ENCODE results near the gene TTLL11.

DNA sequence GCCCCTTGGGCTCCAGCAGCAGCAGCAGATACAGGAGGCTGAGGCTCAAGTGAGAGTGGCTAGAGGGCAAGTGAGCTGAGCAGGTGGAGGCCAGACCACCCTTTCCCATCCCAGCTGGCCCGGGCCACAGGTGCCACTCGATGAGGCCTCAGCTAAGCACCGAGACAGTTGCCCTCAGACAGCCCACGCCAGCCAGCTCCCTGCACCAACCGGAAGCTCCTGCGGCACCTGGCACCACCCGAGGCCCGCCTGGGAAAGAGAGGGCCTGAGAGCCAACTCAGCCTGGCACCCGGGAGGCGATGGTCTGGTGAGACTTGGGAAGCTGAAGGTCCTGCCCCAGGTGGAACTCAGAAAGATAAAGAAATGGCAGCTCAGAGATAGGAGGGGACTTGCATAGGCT is 28.3 kb upstream of the TTLL11 start:
- TF ChIP-seq, protein P1, sequence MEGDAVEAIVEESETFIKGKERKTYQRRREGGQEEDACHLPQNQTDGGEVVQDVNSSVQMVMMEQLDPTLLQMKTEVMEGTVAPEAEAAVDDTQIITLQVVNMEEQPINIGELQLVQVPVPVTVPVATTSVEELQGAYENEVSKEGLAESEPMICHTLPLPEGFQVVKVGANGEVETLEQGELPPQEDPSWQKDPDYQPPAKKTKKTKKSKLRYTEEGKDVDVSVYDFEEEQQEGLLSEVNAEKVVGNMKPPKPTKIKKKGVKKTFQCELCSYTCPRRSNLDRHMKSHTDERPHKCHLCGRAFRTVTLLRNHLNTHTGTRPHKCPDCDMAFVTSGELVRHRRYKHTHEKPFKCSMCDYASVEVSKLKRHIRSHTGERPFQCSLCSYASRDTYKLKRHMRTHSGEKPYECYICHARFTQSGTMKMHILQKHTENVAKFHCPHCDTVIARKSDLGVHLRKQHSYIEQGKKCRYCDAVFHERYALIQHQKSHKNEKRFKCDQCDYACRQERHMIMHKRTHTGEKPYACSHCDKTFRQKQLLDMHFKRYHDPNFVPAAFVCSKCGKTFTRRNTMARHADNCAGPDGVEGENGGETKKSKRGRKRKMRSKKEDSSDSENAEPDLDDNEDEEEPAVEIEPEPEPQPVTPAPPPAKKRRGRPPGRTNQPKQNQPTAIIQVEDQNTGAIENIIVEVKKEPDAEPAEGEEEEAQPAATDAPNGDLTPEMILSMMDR (optimal IDR thresholded peaks at IDR 0.05 in 1 of 3, IDR thresholded peaks at IDR 0.05 in 1 of 3, conservative IDR thresholded peaks at IDR 0.05 in 1 of 3; ENCODE audit: extremely low read depth in 1 of 3, insufficient read depth in 2 of 3, low read length in 3 of 3), result no peak
- TF ChIP-seq EZH2 (IDR thresholded peaks at IDR 0.05; ENCODE audit: low read length), result no peak

Measured in keratinocyte (primary cell).